ENCODE results near the gene MDH1B.

DNA sequence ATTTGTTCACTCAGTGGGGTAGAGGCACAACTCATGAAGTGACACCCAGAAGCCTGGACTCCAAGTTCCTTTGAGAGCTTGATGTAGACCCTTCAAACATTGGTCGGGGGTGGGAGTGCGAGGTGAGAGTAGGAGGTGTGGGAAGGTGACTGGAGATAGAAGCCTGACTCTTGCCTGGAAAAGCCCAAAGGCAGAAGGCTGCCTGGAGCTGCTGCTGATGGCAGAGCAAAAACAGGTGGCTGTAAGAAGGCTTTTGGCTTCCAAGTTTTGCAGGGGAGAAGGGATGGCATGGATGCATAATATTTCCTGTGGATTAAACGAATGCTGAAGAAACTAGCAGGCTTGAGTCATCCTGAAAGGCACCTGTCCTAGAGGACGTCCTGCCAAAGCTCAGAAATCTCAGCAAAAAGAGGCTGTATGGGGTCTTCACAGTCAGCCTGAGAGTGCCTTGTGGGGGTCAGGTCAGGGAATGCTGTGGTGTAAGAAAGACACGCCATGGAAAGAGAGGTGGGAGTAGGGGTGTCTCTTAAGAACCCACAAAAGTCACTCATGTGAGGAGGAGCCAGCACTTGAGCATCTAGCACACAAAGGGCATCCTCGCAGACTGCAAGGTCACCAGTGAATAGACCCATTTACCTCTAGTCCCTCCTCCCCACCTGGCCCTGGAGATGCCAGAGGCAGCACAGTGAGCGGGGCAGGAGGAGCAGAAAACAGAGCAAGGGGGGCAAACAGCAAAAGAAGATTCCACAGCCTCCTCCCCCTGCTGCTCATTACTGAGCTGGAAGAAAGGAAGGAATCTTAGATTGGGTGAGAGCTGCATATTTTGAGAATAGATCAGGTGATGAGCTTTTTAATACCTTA, 37.8 kb upstream of the MDH1B start:
- TF ChIP-seq, protein P1, sequence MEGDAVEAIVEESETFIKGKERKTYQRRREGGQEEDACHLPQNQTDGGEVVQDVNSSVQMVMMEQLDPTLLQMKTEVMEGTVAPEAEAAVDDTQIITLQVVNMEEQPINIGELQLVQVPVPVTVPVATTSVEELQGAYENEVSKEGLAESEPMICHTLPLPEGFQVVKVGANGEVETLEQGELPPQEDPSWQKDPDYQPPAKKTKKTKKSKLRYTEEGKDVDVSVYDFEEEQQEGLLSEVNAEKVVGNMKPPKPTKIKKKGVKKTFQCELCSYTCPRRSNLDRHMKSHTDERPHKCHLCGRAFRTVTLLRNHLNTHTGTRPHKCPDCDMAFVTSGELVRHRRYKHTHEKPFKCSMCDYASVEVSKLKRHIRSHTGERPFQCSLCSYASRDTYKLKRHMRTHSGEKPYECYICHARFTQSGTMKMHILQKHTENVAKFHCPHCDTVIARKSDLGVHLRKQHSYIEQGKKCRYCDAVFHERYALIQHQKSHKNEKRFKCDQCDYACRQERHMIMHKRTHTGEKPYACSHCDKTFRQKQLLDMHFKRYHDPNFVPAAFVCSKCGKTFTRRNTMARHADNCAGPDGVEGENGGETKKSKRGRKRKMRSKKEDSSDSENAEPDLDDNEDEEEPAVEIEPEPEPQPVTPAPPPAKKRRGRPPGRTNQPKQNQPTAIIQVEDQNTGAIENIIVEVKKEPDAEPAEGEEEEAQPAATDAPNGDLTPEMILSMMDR (IDR thresholded peaks at IDR 0.05) = no peak
- TF ChIP-seq, protein P2, sequence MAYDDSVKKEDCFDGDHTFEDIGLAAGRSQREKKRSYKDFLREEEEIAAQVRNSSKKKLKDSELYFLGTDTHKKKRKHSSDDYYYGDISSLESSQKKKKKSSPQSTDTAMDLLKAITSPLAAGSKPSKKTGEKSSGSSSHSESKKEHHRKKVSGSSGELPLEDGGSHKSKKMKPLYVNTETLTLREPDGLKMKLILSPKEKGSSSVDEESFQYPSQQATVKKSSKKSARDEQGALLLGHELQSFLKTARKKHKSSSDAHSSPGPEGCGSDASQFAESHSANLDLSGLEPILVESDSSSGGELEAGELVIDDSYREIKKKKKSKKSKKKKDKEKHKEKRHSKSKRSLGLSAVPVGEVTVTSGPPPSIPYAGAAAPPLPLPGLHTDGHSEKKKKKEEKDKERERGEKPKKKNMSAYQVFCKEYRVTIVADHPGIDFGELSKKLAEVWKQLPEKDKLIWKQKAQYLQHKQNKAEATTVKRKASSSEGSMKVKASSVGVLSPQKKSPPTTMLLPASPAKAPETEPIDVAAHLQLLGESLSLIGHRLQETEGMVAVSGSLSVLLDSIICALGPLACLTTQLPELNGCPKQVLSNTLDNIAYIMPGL (CRISPR knock-in tag; IDR thresholded peaks at IDR 0.05; ENCODE audit: borderline replicate concordance) = no peak
- TF ChIP-seq, protein P3, sequence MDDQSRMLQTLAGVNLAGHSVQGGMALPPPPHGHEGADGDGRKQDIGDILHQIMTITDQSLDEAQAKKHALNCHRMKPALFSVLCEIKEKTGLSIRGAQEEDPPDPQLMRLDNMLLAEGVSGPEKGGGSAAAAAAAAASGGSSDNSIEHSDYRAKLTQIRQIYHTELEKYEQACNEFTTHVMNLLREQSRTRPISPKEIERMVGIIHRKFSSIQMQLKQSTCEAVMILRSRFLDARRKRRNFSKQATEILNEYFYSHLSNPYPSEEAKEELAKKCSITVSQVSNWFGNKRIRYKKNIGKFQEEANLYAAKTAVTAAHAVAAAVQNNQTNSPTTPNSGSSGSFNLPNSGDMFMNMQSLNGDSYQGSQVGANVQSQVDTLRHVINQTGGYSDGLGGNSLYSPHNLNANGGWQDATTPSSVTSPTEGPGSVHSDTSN (IDR thresholded peaks at IDR 0.05) = no peak
- TF ChIP-seq CEBPB (IDR thresholded peaks at IDR 0.05) (no peak), KDM1A (IDR thresholded peaks at IDR 0.05; ENCODE audit: low read depth) (no peak)

All from A549 (cell line).